K562 (cell line): Measurements from ENCODE around the gene FHIT. TPM values are rescaled to one million over a fixed set of nuclear protein-coding genes. Genes with fewer than 3 reads are reported as not detected.

ENCODE experiments used
- CXXC5 ChIP-seq: fragments of 250-450 bp; sonication (Bioruptor Pico); IDR thresholded peaks from 2 replicates; pipeline ENCODE4 v1.8.0; 2022; ENCODE audit warnings: inconsistent platforms, mild to moderate bottlenecking, moderate library complexity
- HMG20A ChIP-seq: fragments of 450-650 bp; formaldehyde crosslinking; conservative IDR thresholded peaks from 2 replicates; pipeline ENCODE4 v1.4.0; 2020; ENCODE audit warnings: mild to moderate bottlenecking, mixed read lengths
- KAT8 ChIP-seq: fragments of 450-650 bp; IDR thresholded peaks from 2 replicates; pipeline ENCODE4 v1.6.1; 2016; ENCODE audit warnings: low read depth, mild to moderate bottlenecking
- PHB2 ChIP-seq: fragments of 450-650 bp; IDR thresholded peaks from 2 replicates; pipeline ENCODE4 v1.6.1; 2017; ENCODE audit warnings: low read depth
- PURB ChIP-seq: sonication (generic); formaldehyde crosslinking; IDR thresholded peaks from 2 replicates; pipeline ENCODE4 v1.9.0; 2021; ENCODE audit warnings: low read depth, mild to moderate bottlenecking, missing genetic modification reagents
- ZBTB8A ChIP-seq: fragments of 450-650 bp; IDR thresholded peaks from 2 replicates; pipeline ENCODE4 v1.6.1; 2018; ENCODE audit warnings: mild to moderate bottlenecking, moderate library complexity; ENCODE audit not compliant: partially characterized antibody
- ZFP36 ChIP-seq: fragments of 150-350 bp; IDR thresholded peaks from 2 replicates; pipeline ENCODE4 v1.6.1; 2018; ENCODE audit warnings: low read length, low read depth; ENCODE audit not compliant: partially characterized antibody
- ZNF133 ChIP-seq: fragments of 250-450 bp; sonication (Bioruptor Pico); IDR thresholded peaks from 2 replicates; pipeline ENCODE4 v1.4.0; 2020; ENCODE audit warnings: mild to moderate bottlenecking
- ZNF274 ChIP-seq: IDR thresholded peaks from 2 replicates; pipeline ENCODE4 v1.6.1; 2011; ENCODE audit warnings: low read depth, mild to moderate bottlenecking, low read length, moderate library complexity, borderline replicate concordance
- ZNF586 ChIP-seq: fragments of 450-650 bp; formaldehyde crosslinking; conservative IDR thresholded peaks from 2 replicates; pipeline ENCODE4 v1.4.0; 2020; ENCODE audit warnings: mild to moderate bottlenecking, moderate library complexity
- polyA plus RNA-seq, 8 experiments: library from polyadenylated mRNA; depleted of rRNA in 4 of 8; stranded (reverse) in 5 of 8; unstranded in 3 of 8; fragments of >200 nt; fragmentation: Nextera tagmentation in 2 of 8; fragmentation: Illumina TruSeq in 1 of 8; extraction: Ambion mirVana in 2 of 8; extraction: Trizol in 1 of 8; gene quantifications; 2 replicates each; pipeline versions ENCODE4 v1.2.1 to v1.2.3, GENCODE V29; 2011 to 2014; ENCODE audit warnings: inconsistent platforms in 1 of 8, missing spikeins in 1 of 8
- total RNA-seq, 7 experiments: library from RNA; depleted of rRNA in 6 of 7; stranded (reverse); fragments of >200 nt in 6 of 7; fragmentation: Illumina TruSeq in 2 of 7; extraction: Trizol in 2 of 7; gene quantifications; 2 replicates each; pipeline versions ENCODE4 v1.2.1 to v1.2.3, GENCODE V29; 2011 to 2021; ENCODE audit warnings: low replicate concordance in 1 of 7
- TF ChIP-seq, protein P1 (sequence below): fragments of 250-450 bp; sonication (Bioruptor Pico); IDR thresholded peaks from 2 replicates; pipeline ENCODE4 v1.4.0; 2020; ENCODE audit warnings: mild to moderate bottlenecking, moderate library complexity, borderline replicate concordance
- TF ChIP-seq, protein P2 (sequence below), 2 experiments: fragments of 150-350 bp in 1 of 2; IDR thresholded peaks; 2 replicates each; pipeline ENCODE4 v1.6.1; 2012 to 2016; ENCODE audit warnings: low read depth in 2 of 2, low read length in 2 of 2, mild to moderate bottlenecking in 1 of 2, moderate library complexity in 1 of 2

FHIT gene
- total and polyA plus RNA-seq, 9 of the 15 experiments (the other 6 are each of a cell fraction or from before 2014, with no cell fraction given): 1.7 to 9.1 (median 4.3) TPM

DNA sequence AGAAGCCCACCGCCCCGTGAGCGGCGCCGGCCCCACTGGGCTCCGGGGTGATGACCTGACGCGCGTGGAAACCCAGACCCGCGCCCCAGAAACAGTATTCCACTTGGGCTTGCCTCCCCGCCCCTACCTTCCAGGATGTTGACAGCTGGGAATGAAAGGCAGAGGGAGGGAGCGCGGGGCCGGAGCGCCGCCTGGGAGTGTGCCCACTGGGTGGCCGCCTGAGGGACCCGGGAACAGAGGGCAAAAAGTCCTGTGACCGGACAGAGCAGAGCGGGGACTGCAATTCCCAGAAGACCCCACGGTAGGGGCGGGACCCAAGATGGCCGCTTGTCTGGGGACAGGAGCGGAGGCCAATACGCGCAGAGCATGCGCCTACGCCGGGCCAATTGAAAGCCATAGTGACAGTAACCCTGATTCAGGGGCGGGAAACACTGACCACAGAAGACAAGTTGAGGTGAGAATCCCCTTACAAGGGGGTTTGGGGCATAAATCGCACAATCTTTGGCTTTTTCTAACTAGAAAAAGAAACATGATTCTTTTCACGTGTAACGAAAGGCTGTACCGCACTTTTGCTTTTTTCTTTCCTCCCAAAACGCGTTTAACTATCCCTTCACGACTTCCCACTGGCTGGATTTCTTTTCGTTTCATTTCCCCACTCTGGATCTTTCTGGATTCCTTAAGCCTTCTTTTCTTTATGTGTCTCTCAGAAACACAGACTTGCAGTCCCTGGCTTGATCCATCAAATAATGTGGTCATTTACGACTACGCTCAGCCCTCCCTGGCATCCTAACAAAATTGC is at the start of gene FHIT (continued):
- TF ChIP-seq, protein P1, sequence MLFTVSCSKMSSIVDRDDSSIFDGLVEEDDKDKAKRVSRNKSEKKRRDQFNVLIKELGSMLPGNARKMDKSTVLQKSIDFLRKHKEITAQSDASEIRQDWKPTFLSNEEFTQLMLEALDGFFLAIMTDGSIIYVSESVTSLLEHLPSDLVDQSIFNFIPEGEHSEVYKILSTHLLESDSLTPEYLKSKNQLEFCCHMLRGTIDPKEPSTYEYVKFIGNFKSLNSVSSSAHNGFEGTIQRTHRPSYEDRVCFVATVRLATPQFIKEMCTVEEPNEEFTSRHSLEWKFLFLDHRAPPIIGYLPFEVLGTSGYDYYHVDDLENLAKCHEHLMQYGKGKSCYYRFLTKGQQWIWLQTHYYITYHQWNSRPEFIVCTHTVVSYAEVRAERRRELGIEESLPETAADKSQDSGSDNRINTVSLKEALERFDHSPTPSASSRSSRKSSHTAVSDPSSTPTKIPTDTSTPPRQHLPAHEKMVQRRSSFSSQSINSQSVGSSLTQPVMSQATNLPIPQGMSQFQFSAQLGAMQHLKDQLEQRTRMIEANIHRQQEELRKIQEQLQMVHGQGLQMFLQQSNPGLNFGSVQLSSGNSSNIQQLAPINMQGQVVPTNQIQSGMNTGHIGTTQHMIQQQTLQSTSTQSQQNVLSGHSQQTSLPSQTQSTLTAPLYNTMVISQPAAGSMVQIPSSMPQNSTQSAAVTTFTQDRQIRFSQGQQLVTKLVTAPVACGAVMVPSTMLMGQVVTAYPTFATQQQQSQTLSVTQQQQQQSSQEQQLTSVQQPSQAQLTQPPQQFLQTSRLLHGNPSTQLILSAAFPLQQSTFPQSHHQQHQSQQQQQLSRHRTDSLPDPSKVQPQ: no peak
- TF ChIP-seq, protein P2, sequence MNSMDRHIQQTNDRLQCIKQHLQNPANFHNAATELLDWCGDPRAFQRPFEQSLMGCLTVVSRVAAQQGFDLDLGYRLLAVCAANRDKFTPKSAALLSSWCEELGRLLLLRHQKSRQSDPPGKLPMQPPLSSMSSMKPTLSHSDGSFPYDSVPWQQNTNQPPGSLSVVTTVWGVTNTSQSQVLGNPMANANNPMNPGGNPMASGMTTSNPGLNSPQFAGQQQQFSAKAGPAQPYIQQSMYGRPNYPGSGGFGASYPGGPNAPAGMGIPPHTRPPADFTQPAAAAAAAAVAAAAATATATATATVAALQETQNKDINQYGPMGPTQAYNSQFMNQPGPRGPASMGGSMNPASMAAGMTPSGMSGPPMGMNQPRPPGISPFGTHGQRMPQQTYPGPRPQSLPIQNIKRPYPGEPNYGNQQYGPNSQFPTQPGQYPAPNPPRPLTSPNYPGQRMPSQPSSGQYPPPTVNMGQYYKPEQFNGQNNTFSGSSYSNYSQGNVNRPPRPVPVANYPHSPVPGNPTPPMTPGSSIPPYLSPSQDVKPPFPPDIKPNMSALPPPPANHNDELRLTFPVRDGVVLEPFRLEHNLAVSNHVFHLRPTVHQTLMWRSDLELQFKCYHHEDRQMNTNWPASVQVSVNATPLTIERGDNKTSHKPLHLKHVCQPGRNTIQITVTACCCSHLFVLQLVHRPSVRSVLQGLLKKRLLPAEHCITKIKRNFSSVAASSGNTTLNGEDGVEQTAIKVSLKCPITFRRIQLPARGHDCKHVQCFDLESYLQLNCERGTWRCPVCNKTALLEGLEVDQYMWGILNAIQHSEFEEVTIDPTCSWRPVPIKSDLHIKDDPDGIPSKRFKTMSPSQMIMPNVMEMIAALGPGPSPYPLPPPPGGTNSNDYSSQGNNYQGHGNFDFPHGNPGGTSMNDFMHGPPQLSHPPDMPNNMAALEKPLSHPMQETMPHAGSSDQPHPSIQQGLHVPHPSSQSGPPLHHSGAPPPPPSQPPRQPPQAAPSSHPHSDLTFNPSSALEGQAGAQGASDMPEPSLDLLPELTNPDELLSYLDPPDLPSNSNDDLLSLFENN (IDR thresholded peaks at IDR 0.05; ENCODE audit: low read depth in 2 of 2, low read length in 2 of 2): no peak
- TF ChIP-seq ZNF133 (no peak), CXXC5 (CRISPR knock-in tag) (0 out of 2 replicates have a peak, but pooled peaks have one; percentile 29), ZNF274 (no peak), PURB (CRISPR knock-in tag) (no peak), PHB2 (no peak), ZFP36 (no peak), ZBTB8A (no peak), ZNF586 (CRISPR knock-in tag) (no peak), KAT8 (no peak), HMG20A (CRISPR knock-in tag) (no peak)
